GM23338 (cell line): ENCODE data around the gene BCHE. TPM values are rescaled to one million over a fixed set of nuclear protein-coding genes. Genes with fewer than 3 reads are reported as not detected.

Source experiments
- ATAC-seq: fragments of 200-7000 bp; cut with Tn5 transposase; 3 replicates; pipeline ENCODE4 v1.9.1; 2020
- DNase-seq: peaks from one replicate; pipeline ENCODE4 v3.0.0-alpha.2; 2015; ENCODE audit warnings: low spot score
- H2AFZ ChIP-seq: fragments of 200-600 bp; sonication (generic); 2 replicates; pipeline ENCODE4 v1.8.0; 2016; ENCODE audit warnings: antibody characterized with exemption, mild to moderate bottlenecking, moderate library complexity
- H3F3A ChIP-seq: fragments of 200-600 bp; sonication (generic); replicated peaks from 2 replicates; pipeline ENCODE4 v1.8.0; 2017; ENCODE audit warnings: antibody characterized with exemption, mixed run types, low read depth
- H3K27ac ChIP-seq: fragments of 200-600 bp; sonication (generic); 2 replicates; pipeline ENCODE4 v1.6.1; 2016; ENCODE audit warnings: low read depth
- H3K27me3 ChIP-seq: fragments of 200-600 bp; sonication (generic); 2 replicates; pipeline ENCODE4 v1.8.0; 2016; ENCODE audit warnings: mild to moderate bottlenecking, mixed run types, moderate library complexity; ENCODE audit not compliant: insufficient read depth
- H3K36me3 ChIP-seq: fragments of 200-600 bp; sonication (generic); 2 replicates; pipeline ENCODE4 v1.8.0; 2016; ENCODE audit warnings: mild to moderate bottlenecking; ENCODE audit not compliant: insufficient read depth
- H3K4me1 ChIP-seq: fragments of 200-600 bp; sonication (generic); 2 replicates; pipeline ENCODE4 v1.8.0; 2016; ENCODE audit warnings: mild to moderate bottlenecking, moderate library complexity; ENCODE audit not compliant: insufficient read depth
- H3K4me2 ChIP-seq: fragments of 200-600 bp; sonication (generic); 2 replicates; pipeline ENCODE4 v1.7.1; 2017; ENCODE audit warnings: mixed run types
- H3K4me3 ChIP-seq: fragments of 200-600 bp; sonication (generic); 2 replicates; pipeline ENCODE4 v1.6.1; 2016; ENCODE audit warnings: mixed run types
- H3K79me2 ChIP-seq: fragments of 200-600 bp; sonication (generic); replicated peaks from 2 replicates; pipeline ENCODE4 v1.8.0; 2017; ENCODE audit warnings: mild to moderate bottlenecking; ENCODE audit not compliant: insufficient read depth
- H3K9me2 ChIP-seq: fragments of 200-600 bp; sonication (generic); 2 replicates; pipeline ENCODE4 v1.8.0; 2017; ENCODE audit not compliant: insufficient read depth
- H4K20me1 ChIP-seq: fragments of 200-600 bp; sonication (generic); replicated peaks from 2 replicates; pipeline ENCODE4 v1.8.0; 2017; ENCODE audit warnings: mild to moderate bottlenecking; ENCODE audit not compliant: insufficient read depth
- H3K27ac Mint-ChIP-seq: 2 replicates; pipeline ENCODE4 v1.8.0; 2020; ENCODE audit warnings: inconsistent platforms, mild to moderate bottlenecking, moderate library complexity, mixed read lengths
- H3K27me3 Mint-ChIP-seq: 3 replicates; pipeline ENCODE4 v1.8.0; 2022; ENCODE audit warnings: low read depth, mild to moderate bottlenecking, moderate library complexity, mixed read lengths, inconsistent platforms; ENCODE audit not compliant: insufficient read depth, poor library complexity
- H3K36me3 Mint-ChIP-seq: 3 replicates; pipeline ENCODE4 v1.8.0; 2021; ENCODE audit warnings: low read depth, mild to moderate bottlenecking, inconsistent platforms, moderate library complexity, mixed read lengths
- H3K4me1 Mint-ChIP-seq: 3 replicates; pipeline ENCODE4 v1.8.0; 2020; ENCODE audit warnings: mild to moderate bottlenecking, inconsistent platforms, mixed read lengths
- H3K4me3 Mint-ChIP-seq: 3 replicates; pipeline ENCODE4 v1.8.0; 2021; ENCODE audit warnings: moderate library complexity, mild to moderate bottlenecking, inconsistent platforms, mixed read lengths
- H3K9me3 Mint-ChIP-seq: 3 replicates; pipeline ENCODE4 v1.8.0; 2020; ENCODE audit warnings: moderate library complexity, mild to moderate bottlenecking, inconsistent platforms, mixed read lengths
- CREB1 ChIP-seq: fragments of 250-450 bp; sonication (Bioruptor Pico); IDR thresholded peaks from 2 replicates; pipeline ENCODE4 v1.5.0; 2020; ENCODE audit warnings: low read depth, mild to moderate bottlenecking, moderate library complexity
- EZH2 ChIP-seq: fragments of 200-600 bp; sonication (generic); IDR thresholded peaks from one replicate; pipeline ENCODE4 v1.8.0; 2017; ENCODE audit warnings: antibody characterized with exemption, mild to moderate bottlenecking, low read depth; ENCODE audit not compliant: unreplicated experiment
- EZH2phosphoT487 ChIP-seq: fragments of 200-600 bp; sonication (generic); IDR thresholded peaks from one replicate; pipeline ENCODE4 v1.8.1; 2018; ENCODE audit warnings: antibody characterized with exemption; ENCODE audit not compliant: unreplicated experiment
- ZNF331 ChIP-seq: fragments of 250-450 bp; sonication (Bioruptor Pico); IDR thresholded peaks from 2 replicates; pipeline ENCODE4 v1.5.0; 2020; ENCODE audit warnings: low read depth, mild to moderate bottlenecking, moderate library complexity
- polyA plus RNA-seq: library from polyadenylated mRNA; unstranded; fragments of >200 nt; fragmentation: Nextera tagmentation; extraction: Ambion mirVana; gene quantifications from 2 replicates; pipeline ENCODE4 v1.2.1, GENCODE V29; 2016
- total RNA-seq: library from RNA; depleted of rRNA; stranded (reverse); fragments of >200 nt; shearing (Covaris generic); gene quantifications from 2 replicates; pipeline ENCODE4 v1.2.3, GENCODE V29; 2014
- TF ChIP-seq, protein P1 (sequence below): IDR thresholded peaks from one replicate; pipeline ENCODE4 v1.6.1; 2018; ENCODE audit warnings: antibody characterized with exemption; ENCODE audit not compliant: unreplicated experiment
- TF ChIP-seq, protein P2 (sequence below): fragments of 250-450 bp; sonication (Bioruptor Pico); IDR thresholded peaks from 2 replicates; pipeline ENCODE4 v1.5.0; 2020; ENCODE audit warnings: mild to moderate bottlenecking, moderate library complexity
- TF ChIP-seq, protein P3 (sequence below): IDR thresholded peaks from 2 replicates; pipeline ENCODE4 v1.6.1; 2016; ENCODE audit warnings: antibody characterized with exemption

The BCHE gene
- total and polyA plus RNA-seq, 2 experiments from 2014 or later = 0.73 to 1.1 TPM

DNA sequence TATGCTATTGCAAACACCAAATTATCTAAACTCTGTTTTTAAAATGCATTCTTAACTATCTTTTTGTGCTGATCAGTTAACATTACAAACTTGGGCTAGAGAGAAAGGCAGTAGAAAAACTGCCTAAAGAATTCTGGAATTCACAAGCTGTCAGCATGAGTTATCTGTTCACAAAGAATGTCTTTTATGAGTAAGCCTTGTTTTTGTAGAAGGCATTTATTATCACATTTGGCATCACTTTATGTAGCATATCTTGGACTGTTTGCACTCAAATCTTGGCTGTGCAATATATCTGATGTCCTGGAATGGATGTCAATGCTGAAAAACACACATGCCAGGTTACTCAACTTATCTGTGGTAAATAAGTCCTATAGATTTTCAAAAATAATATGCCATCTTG lies 15.5 kb upstream of the BCHE start:
- Mint-ChIP-seq H3K36me3 (no peaks in the 10 kb centered on the region), H3K9me3 (no peaks in the 10 kb centered on the region; the same call in 2 of the 3 replicates), H3K27ac (no peak overlapping the region), H3K4me3 (no peak overlapping the region), H3K4me1 (no peaks in the 10 kb centered on the region), H3K27me3 (no peaks in the 10 kb centered on the region)
- ATAC-seq = no peak
- Histone ChIP-seq H3K4me1 (no peaks in the 10 kb centered on the region), H3K27ac (no peak overlapping the region), H2AFZ (no peak overlapping the region), H4K20me1 (no peaks in the 10 kb centered on the region), H3K36me3 (no peaks in the 10 kb centered on the region), H3K27me3 (no peaks in the 10 kb centered on the region), H3K4me3 (no peak overlapping the region), H3K9me2 (no peaks in the 10 kb centered on the region), H3F3A (no peaks in the 10 kb centered on the region), H3K4me2 (no peak overlapping the region), H3K79me2 (no peaks in the 10 kb centered on the region)
- DNase-seq = no peak
- TF ChIP-seq EZH2 (no peak), CREB1 (no peak)

DNA sequence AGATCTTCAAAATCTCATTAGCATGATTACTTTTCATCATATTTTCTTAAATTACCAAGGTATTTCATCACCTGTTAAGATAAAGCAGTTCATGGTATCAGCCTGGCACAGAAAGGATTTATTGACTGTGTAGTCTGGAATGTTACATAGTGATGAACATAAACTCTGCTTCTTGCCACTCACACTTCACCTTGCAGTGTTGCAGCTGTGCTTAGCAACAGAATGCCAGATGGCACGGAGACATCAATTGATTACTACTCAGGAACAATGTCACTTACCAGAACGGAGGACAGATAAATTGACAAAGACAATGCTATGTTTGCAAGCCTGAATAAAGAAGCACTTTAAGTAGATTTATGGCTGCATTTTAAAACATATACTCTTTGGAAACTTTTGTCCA lies 15.0 kb upstream of the BCHE start:
- Histone ChIP-seq H3K79me2 (no peaks in the 10 kb centered on the region), H2AFZ (no peak overlapping the region), H3K4me2 (no peak overlapping the region), H3K9me2 (no peaks in the 10 kb centered on the region), H4K20me1 (no peaks in the 10 kb centered on the region), H3K36me3 (no peaks in the 10 kb centered on the region), H3F3A (no peaks in the 10 kb centered on the region), H3K4me1 (no peaks in the 10 kb centered on the region), H3K27ac (no peak overlapping the region), H3K4me3 (no peak overlapping the region), H3K27me3 (no peaks in the 10 kb centered on the region)
- Mint-ChIP-seq H3K27ac (no peak overlapping the region), H3K4me1 (no peaks in the 10 kb centered on the region), H3K4me3 (no peak overlapping the region), H3K36me3 (no peaks in the 10 kb centered on the region), H3K27me3 (no peaks in the 10 kb centered on the region), H3K9me3 (no peaks in the 10 kb centered on the region; the same call in 2 of the 3 replicates)
- ATAC-seq (no peak), DNase-seq (no peak)
- TF ChIP-seq, protein P1, sequence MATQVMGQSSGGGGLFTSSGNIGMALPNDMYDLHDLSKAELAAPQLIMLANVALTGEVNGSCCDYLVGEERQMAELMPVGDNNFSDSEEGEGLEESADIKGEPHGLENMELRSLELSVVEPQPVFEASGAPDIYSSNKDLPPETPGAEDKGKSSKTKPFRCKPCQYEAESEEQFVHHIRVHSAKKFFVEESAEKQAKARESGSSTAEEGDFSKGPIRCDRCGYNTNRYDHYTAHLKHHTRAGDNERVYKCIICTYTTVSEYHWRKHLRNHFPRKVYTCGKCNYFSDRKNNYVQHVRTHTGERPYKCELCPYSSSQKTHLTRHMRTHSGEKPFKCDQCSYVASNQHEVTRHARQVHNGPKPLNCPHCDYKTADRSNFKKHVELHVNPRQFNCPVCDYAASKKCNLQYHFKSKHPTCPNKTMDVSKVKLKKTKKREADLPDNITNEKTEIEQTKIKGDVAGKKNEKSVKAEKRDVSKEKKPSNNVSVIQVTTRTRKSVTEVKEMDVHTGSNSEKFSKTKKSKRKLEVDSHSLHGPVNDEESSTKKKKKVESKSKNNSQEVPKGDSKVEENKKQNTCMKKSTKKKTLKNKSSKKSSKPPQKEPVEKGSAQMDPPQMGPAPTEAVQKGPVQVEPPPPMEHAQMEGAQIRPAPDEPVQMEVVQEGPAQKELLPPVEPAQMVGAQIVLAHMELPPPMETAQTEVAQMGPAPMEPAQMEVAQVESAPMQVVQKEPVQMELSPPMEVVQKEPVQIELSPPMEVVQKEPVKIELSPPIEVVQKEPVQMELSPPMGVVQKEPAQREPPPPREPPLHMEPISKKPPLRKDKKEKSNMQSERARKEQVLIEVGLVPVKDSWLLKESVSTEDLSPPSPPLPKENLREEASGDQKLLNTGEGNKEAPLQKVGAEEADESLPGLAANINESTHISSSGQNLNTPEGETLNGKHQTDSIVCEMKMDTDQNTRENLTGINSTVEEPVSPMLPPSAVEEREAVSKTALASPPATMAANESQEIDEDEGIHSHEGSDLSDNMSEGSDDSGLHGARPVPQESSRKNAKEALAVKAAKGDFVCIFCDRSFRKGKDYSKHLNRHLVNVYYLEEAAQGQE = no peak
- TF ChIP-seq EZH2phosphoT487 (no peak), ZNF331 (CRISPR knock-in tag) (no peak)

DNA sequence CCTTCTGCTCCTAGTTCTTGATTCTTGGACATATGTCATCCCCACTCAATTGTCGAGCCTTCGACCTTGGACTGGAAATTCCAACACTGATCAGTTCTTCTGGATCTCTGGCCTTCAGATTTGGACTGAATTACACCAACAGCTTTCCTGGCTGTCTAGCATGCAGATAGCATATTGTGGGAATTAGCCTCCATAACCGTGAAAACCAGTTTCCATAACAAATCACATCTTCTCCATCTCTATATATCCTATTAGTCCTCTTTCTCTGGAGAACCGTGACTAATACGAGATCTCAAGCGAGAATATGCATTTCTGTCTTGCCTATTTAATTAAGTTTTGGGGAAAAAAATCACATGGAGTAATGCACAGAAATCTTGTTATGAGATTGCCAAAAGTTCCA lies 8.8 kb upstream of the BCHE start:
- H3K27me3 Mint-ChIP-seq = no peaks in the 10 kb centered on the region
- no peak overlapping the region for H2AFZ ChIP-seq
- TF ChIP-seq, protein P2, sequence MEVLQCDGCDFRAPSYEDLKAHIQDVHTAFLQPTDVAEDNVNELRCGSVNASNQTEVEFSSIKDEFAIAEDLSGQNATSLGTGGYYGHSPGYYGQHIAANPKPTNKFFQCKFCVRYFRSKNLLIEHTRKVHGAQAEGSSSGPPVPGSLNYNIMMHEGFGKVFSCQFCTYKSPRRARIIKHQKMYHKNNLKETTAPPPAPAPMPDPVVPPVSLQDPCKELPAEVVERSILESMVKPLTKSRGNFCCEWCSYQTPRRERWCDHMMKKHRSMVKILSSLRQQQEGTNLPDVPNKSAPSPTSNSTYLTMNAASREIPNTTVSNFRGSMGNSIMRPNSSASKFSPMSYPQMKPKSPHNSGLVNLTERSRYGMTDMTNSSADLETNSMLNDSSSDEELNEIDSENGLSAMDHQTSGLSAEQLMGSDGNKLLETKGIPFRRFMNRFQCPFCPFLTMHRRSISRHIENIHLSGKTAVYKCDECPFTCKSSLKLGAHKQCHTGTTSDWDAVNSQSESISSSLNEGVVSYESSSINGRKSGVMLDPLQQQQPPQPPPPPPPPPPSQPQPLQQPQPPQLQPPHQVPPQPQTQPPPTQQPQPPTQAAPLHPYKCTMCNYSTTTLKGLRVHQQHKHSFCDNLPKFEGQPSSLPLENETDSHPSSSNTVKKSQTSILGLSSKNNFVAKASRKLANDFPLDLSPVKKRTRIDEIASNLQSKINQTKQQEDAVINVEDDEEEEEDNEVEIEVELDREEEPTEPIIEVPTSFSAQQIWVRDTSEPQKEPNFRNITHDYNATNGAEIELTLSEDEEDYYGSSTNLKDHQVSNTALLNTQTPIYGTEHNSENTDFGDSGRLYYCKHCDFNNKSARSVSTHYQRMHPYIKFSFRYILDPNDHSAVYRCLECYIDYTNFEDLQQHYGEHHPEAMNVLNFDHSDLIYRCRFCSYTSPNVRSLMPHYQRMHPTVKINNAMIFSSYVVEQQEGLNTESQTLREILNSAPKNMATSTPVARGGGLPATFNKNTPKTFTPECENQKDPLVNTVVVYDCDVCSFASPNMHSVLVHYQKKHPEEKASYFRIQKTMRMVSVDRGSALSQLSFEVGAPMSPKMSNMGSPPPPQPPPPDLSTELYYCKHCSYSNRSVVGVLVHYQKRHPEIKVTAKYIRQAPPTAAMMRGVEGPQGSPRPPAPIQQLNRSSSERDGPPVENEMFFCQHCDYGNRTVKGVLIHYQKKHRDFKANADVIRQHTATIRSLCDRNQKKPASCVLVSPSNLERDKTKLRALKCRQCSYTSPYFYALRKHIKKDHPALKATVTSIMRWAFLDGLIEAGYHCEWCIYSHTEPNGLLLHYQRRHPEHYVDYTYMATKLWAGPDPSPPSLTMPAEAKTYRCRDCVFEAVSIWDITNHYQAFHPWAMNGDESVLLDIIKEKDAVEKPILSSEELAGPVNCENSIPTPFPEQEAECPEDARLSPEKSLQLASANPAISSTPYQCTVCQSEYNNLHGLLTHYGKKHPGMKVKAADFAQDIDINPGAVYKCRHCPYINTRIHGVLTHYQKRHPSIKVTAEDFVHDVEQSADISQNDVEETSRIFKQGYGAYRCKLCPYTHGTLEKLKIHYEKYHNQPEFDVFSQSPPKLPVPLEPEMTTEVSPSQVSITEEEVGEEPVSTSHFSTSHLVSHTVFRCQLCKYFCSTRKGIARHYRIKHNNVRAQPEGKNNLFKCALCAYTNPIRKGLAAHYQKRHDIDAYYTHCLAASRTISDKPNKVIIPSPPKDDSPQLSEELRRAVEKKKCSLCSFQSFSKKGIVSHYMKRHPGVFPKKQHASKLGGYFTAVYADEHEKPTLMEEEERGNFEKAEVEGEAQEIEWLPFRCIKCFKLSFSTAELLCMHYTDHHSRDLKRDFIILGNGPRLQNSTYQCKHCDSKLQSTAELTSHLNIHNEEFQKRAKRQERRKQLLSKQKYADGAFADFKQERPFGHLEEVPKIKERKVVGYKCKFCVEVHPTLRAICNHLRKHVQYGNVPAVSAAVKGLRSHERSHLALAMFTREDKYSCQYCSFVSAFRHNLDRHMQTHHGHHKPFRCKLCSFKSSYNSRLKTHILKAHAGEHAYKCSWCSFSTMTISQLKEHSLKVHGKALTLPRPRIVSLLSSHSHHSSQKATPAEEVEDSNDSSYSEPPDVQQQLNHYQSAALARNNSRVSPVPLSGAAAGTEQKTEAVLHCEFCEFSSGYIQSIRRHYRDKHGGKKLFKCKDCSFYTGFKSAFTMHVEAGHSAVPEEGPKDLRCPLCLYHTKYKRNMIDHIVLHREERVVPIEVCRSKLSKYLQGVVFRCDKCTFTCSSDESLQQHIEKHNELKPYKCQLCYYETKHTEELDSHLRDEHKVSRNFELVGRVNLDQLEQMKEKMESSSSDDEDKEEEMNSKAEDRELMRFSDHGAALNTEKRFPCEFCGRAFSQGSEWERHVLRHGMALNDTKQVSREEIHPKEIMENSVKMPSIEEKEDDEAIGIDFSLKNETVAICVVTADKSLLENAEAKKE (CRISPR knock-in tag) = no peak
- TF ChIP-seq, protein P3, sequence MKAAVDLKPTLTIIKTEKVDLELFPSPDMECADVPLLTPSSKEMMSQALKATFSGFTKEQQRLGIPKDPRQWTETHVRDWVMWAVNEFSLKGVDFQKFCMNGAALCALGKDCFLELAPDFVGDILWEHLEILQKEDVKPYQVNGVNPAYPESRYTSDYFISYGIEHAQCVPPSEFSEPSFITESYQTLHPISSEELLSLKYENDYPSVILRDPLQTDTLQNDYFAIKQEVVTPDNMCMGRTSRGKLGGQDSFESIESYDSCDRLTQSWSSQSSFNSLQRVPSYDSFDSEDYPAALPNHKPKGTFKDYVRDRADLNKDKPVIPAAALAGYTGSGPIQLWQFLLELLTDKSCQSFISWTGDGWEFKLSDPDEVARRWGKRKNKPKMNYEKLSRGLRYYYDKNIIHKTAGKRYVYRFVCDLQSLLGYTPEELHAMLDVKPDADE = no peak

More for the DNA sequence above, 8.8 kb upstream of the BCHE start:
- H3K9me2 ChIP-seq = no peaks in the 10 kb centered on the region
- H4K20me1 ChIP-seq = no peaks in the 10 kb centered on the region
- H3K27me3 ChIP-seq = no peaks in the 10 kb centered on the region
- Mint-ChIP-seq H3K4me1 (peaks cover 2% of the 10 kb centered on the region; the same call in 1 of the 3 replicates), H3K36me3 (no peaks in the 10 kb centered on the region), H3K4me3 (no peak overlapping the region), H3K27ac (no peak overlapping the region), H3K9me3 (no peaks in the 10 kb centered on the region)
- H3K79me2 ChIP-seq = no peaks in the 10 kb centered on the region
- ATAC-seq (no peak), DNase-seq (no peak)
- H3F3A ChIP-seq = no peaks in the 10 kb centered on the region
- no peak overlapping the region for H3K27ac ChIP-seq
- H3K4me2 ChIP-seq = no peak overlapping the region
- no peaks in the 10 kb centered on the region for H3K4me1 ChIP-seq
- no peaks in the 10 kb centered on the region for H3K36me3 ChIP-seq
- H3K4me3 ChIP-seq = no peak overlapping the region
